GM19372 (cell line): ENCODE measurements around the gene SH3GL3.

Experiments
- ATAC-seq: cut with Tn5 transposase; IDR thresholded peaks from one replicate; pipeline ENCODE4 v1.9.1; 2021; ENCODE audit warnings: mild to moderate bottlenecking, low read depth, moderate library complexity; ENCODE audit not compliant: unreplicated experiment

SH3GL3 gene

DNA sequence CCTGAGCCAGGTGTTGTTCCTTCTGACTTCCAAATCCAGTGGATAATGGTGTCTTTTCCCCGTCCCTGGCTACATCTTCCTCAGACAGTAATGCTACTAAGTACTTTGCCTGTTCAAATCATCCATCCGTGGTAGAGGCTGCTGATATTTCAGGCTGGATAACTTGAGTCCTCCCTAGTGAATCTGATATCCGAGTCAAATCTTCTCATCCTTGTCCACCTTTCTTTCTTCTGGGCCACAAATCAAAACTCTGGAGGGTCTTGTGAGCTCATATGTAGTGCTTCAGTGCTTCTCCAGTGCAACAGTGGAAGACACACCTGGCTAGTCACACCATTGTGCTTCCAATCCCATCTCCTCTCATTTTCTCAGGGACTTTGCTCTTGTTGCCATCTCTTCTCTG lies 11.2 kb downstream of the SH3GL3 start:
- ATAC-seq = no peak

GRCh38 chr15:83462026-83462425 lies 14.9 kb downstream of the SH3GL3 start:
- no peak for ATAC-seq

- no peak for ATAC-seq
Observed at GRCh38 chr15:83462953-83463433, 15.9 kb downstream of the SH3GL3 start.

DNA sequence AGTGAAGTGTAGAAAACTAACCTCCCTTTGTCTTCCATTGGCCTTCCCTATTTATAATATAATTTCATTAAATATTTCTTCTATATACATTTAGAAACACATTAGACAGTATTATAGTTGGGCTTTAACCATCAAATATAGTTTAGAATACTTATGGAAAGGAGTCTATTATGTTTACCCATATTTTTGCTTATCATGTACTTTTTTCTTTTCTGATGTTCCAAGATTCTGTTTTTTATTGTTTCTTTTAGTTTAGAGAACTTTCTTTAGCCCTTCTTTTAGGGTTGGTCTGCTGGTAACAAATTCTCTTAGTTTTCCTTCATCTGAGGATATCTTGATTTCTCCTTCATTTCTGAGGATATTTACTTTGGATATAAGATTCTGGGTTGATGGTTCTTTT lies 23.7 kb downstream of the SH3GL3 start:
- ATAC-seq = no peak

GRCh38 chr15:83471307-83471866 lies 24.2 kb downstream of the SH3GL3 start:
- no peak for ATAC-seq

GRCh38 chr15:83472151-83472550 lies 25.0 kb downstream of the SH3GL3 start:
- ATAC-seq = no peak

DNA sequence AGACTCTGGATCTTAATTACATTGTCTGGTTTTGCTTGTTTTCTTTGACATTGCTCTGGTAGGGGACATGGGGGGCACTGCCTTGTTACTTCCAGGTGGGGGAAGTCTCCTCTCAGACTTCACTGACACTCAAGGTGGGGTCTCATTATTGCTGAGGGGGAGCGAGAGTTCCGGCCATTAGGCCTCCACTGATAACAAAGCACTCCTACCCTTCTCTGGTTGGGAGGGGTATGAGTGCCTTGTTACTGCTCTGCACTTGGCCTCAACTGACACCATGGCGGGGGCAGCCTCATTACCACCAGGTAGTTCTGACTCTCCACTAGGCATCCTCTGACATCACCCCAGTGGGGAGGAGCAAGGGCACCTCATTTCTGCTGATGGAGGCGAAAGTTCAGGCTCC lies 25.7 kb downstream of the SH3GL3 start:
- ATAC-seq = no peak

DNA sequence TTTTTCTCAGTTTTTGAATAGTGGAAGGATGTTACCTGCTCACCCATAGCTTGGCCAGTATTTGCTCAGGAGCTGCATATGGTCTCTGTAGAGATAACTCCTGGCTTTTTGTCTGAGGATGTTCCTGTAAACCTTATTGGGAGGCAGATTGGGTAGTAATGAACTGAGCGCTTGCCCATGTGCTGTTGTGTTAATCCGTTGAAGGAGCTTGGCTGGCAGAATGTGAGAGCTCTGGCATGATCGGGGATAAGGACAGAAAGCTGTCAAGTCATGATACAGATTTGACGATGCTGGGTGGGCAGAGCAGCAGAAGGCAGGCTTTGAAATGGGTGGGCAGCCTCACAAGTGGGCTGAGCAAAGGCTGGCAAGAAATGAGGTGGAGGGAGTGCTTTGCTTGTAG lies 27.4 kb downstream of the SH3GL3 start:
- ATAC-seq = no peak

- ATAC-seq = no peak
Observed at GRCh38 chr15:83475551-83475950, 28.4 kb downstream of the SH3GL3 start.

GRCh38 chr15:83476066-83476465 lies 28.9 kb downstream of the SH3GL3 start:
- no peak for ATAC-seq

DNA sequence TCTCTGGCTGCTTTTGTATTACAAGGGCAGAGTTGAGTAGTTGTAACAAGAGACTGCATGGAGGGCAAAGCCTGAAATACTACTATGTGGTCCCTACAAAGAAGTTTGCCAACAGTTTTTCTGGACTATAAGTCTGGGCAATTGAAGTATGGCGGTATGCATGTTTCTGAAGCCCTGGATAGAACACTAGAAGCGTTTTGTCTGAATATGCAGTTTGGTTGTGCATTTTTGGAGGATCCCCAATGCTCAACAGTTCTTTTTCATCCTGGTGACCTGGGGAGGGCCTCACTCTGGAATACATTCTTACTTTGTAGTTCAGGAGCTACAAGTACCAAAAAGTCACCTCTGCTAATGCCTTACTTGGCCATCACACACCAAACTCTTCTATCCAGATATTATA lies 29.6 kb downstream of the SH3GL3 start:
- ATAC-seq = no peak

GRCh38 chr15:83477172-83477807 lies 30.1 kb downstream of the SH3GL3 start:
- no peak for ATAC-seq

DNA sequence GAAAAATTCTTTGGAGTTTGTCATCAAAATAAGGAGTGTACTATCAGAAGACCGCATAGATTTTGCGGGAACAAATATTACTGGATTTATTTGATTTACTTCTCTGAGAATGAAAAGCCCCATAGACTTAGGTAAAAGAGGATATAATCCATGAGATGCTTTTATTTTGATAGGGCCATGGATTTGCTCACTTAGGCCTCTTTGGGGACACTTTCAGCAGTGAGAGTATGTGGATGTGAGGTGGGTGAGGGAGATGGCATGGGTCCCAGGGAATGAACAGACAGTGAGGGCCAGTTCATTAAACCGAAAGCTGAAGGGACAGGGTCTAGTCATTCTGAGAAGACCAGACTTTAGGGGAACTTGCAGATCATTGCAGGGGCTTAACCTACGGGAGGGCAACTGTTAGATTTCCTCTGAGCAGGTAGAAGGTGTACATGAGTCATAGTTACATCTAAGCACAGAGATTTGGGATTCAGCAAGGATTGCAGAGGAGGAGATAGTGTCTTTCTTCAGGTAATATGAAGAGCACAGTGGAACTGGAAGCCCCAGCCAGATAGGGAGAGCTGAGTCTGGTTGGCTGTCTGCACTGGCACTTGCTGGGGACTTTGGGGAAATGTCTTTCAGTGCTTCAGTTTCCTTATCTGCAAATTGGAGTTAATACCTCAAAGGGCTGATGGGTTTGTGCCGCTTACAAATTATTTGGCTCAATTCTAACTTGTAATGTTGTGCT lies 30.8 kb downstream of the SH3GL3 start:
- ATAC-seq = no peak

GRCh38 chr15:83483612-83484011 lies 36.5 kb downstream of the SH3GL3 start:
- no peak for ATAC-seq

GRCh38 chr15:83484636-83485035 lies 37.5 kb downstream of the SH3GL3 start:
- no peak for ATAC-seq

- ATAC-seq = no peak
Observed at GRCh38 chr15:83486363-83486762, 39.2 kb downstream of the SH3GL3 start.

GRCh38 chr15:83487519-83487918 lies 40.4 kb downstream of the SH3GL3 start:
- ATAC-seq = no peak

DNA sequence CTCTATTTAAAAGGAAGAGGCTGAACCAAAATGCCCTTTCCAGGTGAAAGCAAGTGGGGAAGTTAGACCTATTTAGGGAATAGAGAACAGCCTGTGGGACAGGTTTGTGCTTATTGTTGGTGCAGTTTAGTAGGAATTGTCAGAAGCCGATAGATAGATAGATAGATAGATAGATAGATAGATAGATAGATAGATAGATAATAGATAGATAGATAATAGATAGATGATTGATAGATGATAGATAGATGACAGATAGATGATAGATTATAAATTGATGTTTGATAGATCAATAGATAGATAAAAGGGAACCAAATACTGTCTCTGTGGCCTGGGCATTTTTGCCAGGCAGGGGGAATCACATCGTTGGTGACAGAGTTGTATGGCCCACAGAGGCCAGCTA lies 42.5 kb downstream of the SH3GL3 start:
- ATAC-seq = no peak

DNA sequence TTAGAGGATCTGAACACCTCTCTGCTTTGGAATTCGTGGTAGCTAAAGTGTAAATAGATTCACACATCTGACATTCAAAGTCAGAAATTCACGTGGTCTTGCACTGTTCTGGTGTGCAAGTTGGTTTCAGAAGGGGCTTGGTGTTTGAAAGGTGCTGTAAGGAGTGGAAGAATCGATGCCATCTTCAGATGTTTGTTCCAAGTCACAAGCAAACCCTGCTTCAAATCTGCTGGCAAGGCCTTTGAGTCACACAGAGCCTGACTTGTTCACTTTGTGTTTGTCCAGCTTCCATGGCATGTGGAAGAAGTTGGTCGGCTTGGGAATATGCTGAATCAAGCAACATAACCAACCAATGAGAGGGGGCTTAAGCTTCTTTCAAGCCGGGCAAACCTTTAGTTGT lies 44.3 kb downstream of the SH3GL3 start:
- no peak for ATAC-seq

GRCh38 chr15:83496766-83497165 lies 49.6 kb downstream of the SH3GL3 start:
- no peak for ATAC-seq

- no peak for ATAC-seq
Observed at GRCh38 chr15:83498374-83498773, 51.2 kb downstream of the SH3GL3 start.

DNA sequence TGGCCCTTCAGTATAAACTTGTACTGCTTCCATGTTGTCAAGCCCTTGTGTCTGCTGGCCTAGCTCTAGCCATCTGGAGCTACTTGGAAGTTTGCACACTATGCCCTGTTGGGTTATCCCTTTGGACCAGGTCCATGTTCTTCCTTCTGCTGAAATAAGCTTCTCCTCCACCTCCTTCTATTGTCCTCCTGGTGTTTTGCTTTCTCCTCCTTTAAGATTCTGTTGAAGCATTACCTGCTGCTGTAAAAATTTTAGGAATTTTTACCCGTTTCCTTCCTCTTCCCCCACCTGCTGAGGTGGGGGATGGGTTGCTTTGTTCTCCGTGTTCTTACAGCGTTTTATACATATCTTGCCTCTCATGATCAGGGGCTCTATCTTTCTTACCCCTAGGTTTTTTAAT lies 51.7 kb downstream of the SH3GL3 start:
- ATAC-seq = no peak
